Limb (tissue), 2 donors: ENCODE measurements around the gene BICD1.
A peak's percentile ranks its signal among the peaks of the same experiment; 100 is the strongest.

Experiments
- DNase-seq, 2 donors: peaks; one replicate each; pipeline ENCODE4 v3.0.0-alpha.2; 2016; ENCODE audit errors: extremely low spot score in 2 of 2

Gene BICD1

GRCh38 chr12:32102234-32102633 is 4.4 kb upstream of the BICD1 start:
- no peak for DNase-seq

- no peak for DNase-seq
Measured at GRCh38 chr12:32104572-32105355, 1.9 kb upstream of the BICD1 start.

- DNase-seq, result no peak
Measured at GRCh38 chr12:32105986-32106516, 596 bp upstream of the BICD1 start.

- peak in 1 of 2 donors; percentile 35 for DNase-seq
Measured at GRCh38 chr12:32107359-32108267, 966 bp downstream of the BICD1 start.

GRCh38 chr12:32108787-32109186 is 2.1 kb downstream of the BICD1 start:
- no peak for DNase-seq

- DNase-seq, result no peak
Measured at GRCh38 chr12:32110417-32110816, 3.8 kb downstream of the BICD1 start.

DNA sequence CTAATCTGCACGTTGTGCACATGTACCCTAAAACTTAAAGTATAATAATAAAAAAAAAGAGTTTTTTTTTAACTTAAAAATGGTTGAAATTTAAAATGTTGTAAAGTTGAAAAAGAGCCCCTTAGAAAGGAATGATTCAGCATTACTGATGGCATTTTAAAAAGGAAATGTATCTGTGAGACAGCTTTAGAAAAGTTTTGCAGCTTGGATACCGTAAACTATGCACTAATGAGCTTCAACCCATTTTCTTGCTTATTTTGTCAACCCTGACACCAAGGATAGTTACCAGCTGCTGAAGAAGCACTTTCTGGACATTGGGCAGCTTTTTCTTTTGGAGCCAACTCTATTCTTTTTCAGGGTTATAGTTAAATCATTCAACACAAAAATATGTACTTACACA is 4.3 kb downstream of the BICD1 start:
- DNase-seq, result no peak

DNA sequence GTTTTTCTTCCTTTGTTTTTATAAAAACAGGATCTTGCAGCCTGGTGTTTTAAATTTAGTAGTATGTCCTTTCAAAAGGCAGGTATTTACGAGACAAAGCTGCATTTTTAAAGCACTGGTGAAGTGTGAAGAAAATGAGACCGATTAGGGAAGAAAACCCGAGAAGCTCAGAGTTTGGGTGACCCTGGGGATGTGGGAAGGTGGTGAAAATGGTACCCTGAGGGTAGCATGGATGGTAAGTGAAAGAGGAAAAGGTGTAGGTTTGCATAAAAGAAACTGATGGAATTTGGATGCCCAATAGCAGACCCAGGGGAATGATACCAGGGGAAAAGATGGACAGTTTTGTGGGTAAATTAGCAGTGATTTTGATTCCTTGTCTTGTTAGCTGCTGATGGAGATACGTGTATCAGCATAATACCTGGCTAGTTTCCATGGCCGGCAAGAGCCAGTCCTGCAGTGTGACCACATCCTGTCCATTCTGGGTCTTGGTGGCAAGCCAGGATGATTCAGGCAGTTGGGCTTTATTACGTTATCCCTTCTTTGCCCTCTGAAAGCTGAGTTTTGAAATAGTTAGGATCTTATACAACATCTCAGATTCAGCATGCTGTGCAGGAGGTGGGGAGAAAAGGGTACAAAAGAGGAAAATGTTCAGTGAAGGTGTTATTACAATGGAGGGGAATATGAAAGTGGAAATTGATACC is 8.9 kb downstream of the BICD1 start:
- no peak for DNase-seq

DNA sequence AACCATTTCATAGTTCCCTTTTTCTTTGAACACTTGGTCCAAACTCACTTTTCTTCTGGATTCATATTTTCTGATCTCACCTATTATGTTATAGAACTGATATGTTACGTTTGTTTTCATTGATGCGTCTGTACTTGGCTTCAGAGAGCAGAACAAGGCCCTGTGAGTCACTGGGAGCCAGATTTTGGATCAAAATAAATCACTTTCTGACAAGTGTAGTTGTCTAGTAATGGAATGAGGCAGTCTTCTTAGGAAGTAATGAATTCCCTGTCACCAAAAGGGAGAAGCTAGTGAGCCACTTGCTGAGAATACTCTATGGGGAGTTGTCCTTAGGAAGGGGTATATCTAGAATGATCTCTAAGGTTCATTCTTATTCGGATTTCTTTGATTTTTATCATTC is 10.2 kb downstream of the BICD1 start:
- no peak for DNase-seq

DNA sequence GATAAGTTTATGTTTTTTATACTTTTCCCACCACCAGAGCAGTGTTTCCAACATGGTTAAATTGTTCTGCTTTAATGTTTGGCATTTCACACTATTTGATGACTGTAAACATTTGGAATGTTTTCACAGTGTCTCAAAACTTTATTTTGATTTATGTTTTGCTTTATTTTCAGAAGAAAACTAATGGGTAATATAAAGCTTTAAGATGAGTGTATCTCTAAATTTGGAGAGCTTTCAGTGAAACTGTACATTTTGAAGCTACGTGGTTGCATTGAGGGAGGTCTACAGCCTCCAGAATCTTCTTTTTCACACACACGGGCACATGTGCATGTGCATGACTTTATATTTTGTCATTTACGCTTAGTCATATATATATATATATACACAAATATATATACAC is 10.7 kb downstream of the BICD1 start:
- DNase-seq, result no peak

GRCh38 chr12:32118806-32119205 is 12.2 kb downstream of the BICD1 start:
- DNase-seq, result no peak

DNA sequence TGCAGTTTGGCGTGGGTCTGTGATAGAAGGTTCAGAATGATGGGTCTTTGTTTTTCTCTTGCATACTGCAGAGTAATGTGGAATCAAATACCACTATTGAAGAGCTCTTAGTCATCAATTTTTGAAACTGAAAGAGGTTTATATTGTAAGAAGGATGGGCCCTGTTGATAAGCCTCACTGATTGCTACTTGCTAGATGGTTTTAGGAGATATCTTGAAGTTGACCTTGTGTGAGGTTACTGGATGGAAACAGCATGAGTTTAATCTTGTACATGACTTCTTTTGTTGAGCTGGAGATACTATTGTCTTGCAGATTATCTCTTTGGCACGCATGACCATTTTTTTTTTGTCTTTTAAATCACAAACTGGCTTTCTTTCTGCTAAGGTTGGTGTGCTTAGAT is 13.8 kb downstream of the BICD1 start:
- no peak for DNase-seq

- DNase-seq, result no peak
Measured at GRCh38 chr12:32124637-32125036, 18.0 kb downstream of the BICD1 start.

DNA sequence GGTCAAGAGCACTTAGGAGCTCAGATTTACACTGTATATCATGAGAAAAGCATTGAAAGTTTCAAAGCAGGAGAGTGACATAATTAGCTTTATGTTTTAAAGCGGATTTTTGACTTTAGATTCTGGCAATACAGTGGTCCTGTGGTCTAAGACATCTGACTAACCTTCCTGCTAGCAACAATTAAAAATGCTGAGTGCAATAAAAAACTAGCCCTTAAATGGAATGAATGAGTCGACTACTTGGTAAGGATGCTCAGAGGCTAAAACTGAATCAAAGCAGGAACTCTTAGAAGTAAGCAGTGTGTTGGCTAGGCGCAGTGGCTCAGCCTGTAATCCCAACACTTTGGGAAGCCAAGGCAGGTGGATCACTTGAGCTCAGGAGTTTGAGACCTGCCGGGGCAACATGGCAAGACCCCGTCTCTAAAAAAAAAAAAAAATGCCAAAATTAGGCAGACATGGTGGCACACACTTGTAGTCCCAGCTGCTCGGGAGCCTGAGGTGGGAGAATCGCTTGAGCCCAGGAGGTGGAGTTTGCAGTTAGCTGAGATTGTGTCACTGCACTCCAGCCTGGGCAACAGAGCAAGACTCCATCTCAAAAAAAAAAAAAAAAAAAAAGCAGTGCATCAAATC is 18.9 kb downstream of the BICD1 start:
- no peak for DNase-seq

GRCh38 chr12:32126720-32127119 is 20.1 kb downstream of the BICD1 start:
- DNase-seq, result no peak

DNA sequence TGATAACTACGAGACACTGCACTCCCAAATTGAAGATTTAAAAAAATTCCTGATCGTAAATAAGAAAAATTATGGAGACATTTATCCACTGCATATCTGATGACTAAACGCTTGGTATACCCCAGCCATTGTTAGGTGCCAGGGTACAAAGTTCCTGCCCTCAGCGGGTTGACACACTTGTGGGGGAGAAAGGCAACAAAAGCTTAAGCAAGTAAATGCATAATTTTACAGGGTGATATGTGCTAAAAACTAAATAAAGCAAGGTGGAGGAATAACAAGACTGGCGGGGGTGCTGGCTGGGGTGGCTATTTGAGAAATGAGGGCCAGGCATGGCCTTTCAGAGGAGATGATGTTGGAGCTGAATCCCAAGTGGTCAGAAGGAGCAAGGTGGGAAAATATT is 25.0 kb downstream of the BICD1 start:
- no peak for DNase-seq

DNA sequence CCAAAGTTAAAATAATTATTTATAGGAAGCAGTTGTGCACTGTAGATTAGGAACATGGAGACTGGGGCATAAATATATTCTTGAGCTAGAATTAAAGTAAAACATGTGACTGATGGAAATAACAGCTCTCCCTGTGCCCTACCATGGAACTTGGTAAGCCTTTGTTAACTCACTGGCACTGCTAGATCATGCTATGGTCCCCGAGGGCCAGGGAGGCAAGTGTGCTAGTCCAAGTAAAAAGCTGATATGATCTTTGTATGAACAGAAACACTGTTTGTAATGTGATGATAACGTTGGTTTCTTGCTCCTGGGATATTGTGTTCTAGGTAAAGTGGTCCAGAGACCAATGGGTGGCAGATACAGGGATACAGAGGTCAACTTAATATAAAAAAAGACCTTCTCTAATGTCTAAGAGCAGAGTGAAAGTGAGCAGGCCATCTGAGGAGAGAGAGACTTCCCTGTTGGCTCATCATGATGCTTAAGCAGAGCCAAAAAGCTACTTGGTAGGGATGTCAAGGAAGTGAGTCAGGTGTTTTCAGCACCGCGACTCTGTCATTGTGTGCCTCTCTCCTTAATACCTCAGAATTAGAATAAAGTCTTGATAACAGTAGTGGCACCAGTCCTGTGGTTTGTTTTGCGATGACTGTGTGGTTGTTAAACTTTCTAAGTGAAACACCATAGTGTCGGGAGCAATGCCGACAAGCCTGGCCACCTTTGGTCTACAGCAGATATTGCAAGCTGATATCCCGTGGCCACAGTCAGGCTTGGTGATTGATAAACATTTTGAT is 27.6 kb downstream of the BICD1 start:
- DNase-seq, result no peak

DNA sequence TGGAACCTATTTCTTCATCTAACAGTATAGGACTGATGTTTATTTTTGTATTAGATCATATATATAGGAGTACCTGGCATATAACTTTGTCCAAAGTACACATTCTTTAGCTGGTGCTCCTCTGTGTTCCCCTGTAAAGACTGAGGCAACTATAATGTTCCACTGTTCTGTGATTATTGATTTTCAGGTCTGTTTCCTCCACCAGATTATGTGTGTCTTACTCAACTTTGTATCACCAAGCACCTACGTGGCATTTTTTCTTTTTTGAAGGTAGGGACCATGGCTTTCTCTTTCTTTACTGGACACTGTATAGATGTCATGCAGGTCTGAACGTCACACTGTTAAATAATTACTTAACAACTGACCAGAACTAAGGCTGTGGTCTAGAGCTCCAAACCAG is 29.3 kb downstream of the BICD1 start:
- DNase-seq, result no peak

DNA sequence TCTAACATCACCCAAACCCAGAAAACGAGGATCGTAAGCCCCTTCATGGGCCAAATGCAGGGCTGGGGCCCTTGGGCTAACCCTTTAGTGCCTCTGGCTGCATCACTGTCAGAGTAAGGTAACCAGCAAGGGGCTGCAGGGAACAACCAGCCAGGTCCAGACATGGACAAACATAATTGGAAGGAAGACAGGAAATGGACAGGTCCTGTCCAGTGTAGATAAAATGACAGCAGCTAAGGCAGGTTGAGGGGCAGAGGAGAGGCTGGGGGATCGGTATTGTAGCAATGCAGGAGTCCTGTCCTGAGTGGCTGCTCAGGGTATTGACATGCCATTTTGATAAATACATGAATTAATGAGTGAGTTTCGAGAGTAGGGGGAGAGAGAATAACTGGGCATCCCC is 29.8 kb downstream of the BICD1 start:
- no peak for DNase-seq

DNA sequence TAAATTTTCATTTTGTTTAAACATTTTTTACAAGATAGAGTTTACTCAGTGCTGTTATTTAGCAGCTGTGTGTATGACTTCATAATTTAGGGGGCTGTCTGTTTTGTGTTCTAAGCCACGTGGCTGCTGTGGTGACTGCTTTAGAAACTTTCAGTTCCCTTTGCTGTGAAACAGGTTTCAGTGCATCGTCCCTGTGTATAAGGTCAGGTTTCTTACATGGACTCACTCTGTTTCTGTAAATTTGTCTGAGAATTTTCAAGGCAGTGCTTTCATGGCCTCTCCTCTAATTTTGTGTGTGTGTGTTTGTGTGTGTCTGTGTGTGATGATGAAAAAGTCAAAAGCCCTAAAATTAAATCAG is 32.4 kb downstream of the BICD1 start:
- no peak for DNase-seq

GRCh38 chr12:32140877-32141276 is 34.2 kb downstream of the BICD1 start:
- DNase-seq, result no peak
